IPS-11a (cell line): ENCODE data around the gene SIM2.

Source experiments
- H3K4me3 ChIP-seq: one replicate; pipeline ENCODE4 v1.5.1; 2013; ENCODE audit warnings: low read depth, low read length, control low read depth

The SIM2 gene

GRCh38 chr21:36684957-36685714 is 13.8 kb upstream of the SIM2 start:
- H3K4me3 ChIP-seq, result no peak overlapping the region

GRCh38 chr21:36686955-36687354 is 12.0 kb upstream of the SIM2 start:
- H3K4me3 ChIP-seq, result no peak overlapping the region

- H3K4me3 ChIP-seq, result no peak overlapping the region
Measured at GRCh38 chr21:36688324-36688723, 10.6 kb upstream of the SIM2 start.

GRCh38 chr21:36689324-36689723 is 9.6 kb upstream of the SIM2 start:
- H3K4me3 ChIP-seq, result no peak overlapping the region

GRCh38 chr21:36690628-36691554 is 8.0 kb upstream of the SIM2 start:
- H3K4me3 ChIP-seq, result no peak overlapping the region

- H3K4me3 ChIP-seq, result no peak overlapping the region
Measured at GRCh38 chr21:36691555-36692041, 7.3 kb upstream of the SIM2 start.

- H3K4me3 ChIP-seq, result no peak overlapping the region
Measured at GRCh38 chr21:36692114-36692834, 6.6 kb upstream of the SIM2 start.

GRCh38 chr21:36692835-36693488 is 6.0 kb upstream of the SIM2 start:
- H3K4me3 ChIP-seq, result no peak overlapping the region

GRCh38 chr21:36693489-36694030 is 5.4 kb upstream of the SIM2 start:
- no peak overlapping the region for H3K4me3 ChIP-seq

GRCh38 chr21:36694031-36694515 is 4.8 kb upstream of the SIM2 start:
- no peak overlapping the region for H3K4me3 ChIP-seq

GRCh38 chr21:36694593-36695282 is 4.2 kb upstream of the SIM2 start:
- H3K4me3 ChIP-seq, result no peak overlapping the region

GRCh38 chr21:36695283-36695634 is 3.7 kb upstream of the SIM2 start:
- no peak overlapping the region for H3K4me3 ChIP-seq

GRCh38 chr21:36695671-36696389 is 3.1 kb upstream of the SIM2 start:
- H3K4me3 ChIP-seq, result no peak overlapping the region

GRCh38 chr21:36696390-36697059 is 2.4 kb upstream of the SIM2 start:
- no peak overlapping the region for H3K4me3 ChIP-seq

- H3K4me3 ChIP-seq, result no peak overlapping the region
Measured at GRCh38 chr21:36697060-36697850, 1.7 kb upstream of the SIM2 start.

GRCh38 chr21:36697851-36698384 is 997 bp upstream of the SIM2 start:
- no peak overlapping the region for H3K4me3 ChIP-seq

- H3K4me3 ChIP-seq, result no peak overlapping the region
Measured at GRCh38 chr21:36698385-36698980, 432 bp upstream of the SIM2 start.
